Suprapubic skin (tissue), 3 donors: ENCODE data around the gene ACD.

Source experiments
- CTCF ChIP-seq, 2 donors: fragments of 200-600 bp in 1 of 2; fragments of 450-650 bp in 1 of 2; sonication (generic) in 1 of 2; IDR thresholded peaks; one replicate each; pipeline ENCODE4 v1.5.1; 2016 to 2019; ENCODE audit warnings: antibody characterized with exemption in 2 of 2, mild to moderate bottlenecking in 1 of 2, moderate library complexity in 1 of 2
- EP300 ChIP-seq: sonication (generic); formaldehyde crosslinking; IDR thresholded peaks from one replicate; pipeline ENCODE4 v1.6.1; 2017; ENCODE audit warnings: antibody characterized with exemption
- POLR2A ChIP-seq, 2 donors: fragments of 450-650 bp; IDR thresholded peaks; one replicate each; pipeline ENCODE4 v1.6.1; 2017; ENCODE audit warnings: antibody characterized with exemption in 2 of 2, mild to moderate bottlenecking in 2 of 2, moderate library complexity in 2 of 2

- TF ChIP-seq CTCF (IDR thresholded peaks at IDR 0.05) (no peak), POLR2A (IDR thresholded peaks at IDR 0.05) (no peak), EP300 (no peak)
These were observed 15.5 kb upstream of the ACD start for GRCh38 chr16:67675579-67675935.
